Testis (tissue), 3 donors: Measurements from ENCODE around the gene DDX39B. TPM values are rescaled to one million over a fixed set of nuclear protein-coding genes. Genes with fewer than 3 reads are reported as not detected.

Experiments used
- DNase-seq: peaks from one replicate; pipeline ENCODE4 v3.0.0-alpha.2; 2019
- H3K27ac ChIP-seq, 2 donors: fragments of 200-600 bp; sonication (generic); one replicate each; pipeline ENCODE4 v1.5.1; 2019
- H3K27me3 ChIP-seq: fragments of 200-600 bp; sonication (generic); one replicate; pipeline ENCODE4 v1.5.1; 2019
- H3K36me3 ChIP-seq: fragments of 200-600 bp; sonication (generic); one replicate; pipeline ENCODE4 v1.5.1; 2017; ENCODE audit warnings: low read depth; ENCODE audit errors: missing control alignments
- H3K4me1 ChIP-seq: fragments of 200-600 bp; sonication (generic); one replicate; pipeline ENCODE4 v1.5.1; 2019
- H3K4me3 ChIP-seq, 2 donors: fragments of 200-600 bp; sonication (generic); one replicate each; pipeline ENCODE4 v1.5.1; 2017 to 2019
- H3K9me3 ChIP-seq: fragments of 200-600 bp; sonication (generic); one replicate; pipeline ENCODE4 v1.5.1; 2017
- CTCF ChIP-seq, 3 experiments: fragments of 450-650 bp in 2 of 3; fragments of 200-600 bp in 1 of 3; sonication (generic) in 1 of 3; IDR thresholded peaks; one replicate each; pipeline ENCODE4 v1.5.1; 2016 to 2019; ENCODE audit warnings: antibody characterized with exemption in 3 of 3, mild to moderate bottlenecking in 2 of 3, moderate library complexity in 1 of 3
- POLR2A ChIP-seq: fragments of 450-650 bp; IDR thresholded peaks from one replicate; pipeline ENCODE4 v1.6.1; 2017; ENCODE audit warnings: antibody characterized with exemption, mild to moderate bottlenecking, moderate library complexity
- WGBS, 2 donors: methylation state at CpG; one replicate each; pipeline ENCODE4 v1.1.5; 2018; 5-methylcytosine and 5-hydroxymethylcytosine counted together
- intact Hi-C: fragments of 100-400 bp; cut with DNase I; formaldehyde crosslinking; loops from one replicate; pipeline ENCODE4 v1.15.1; 2023; ENCODE audit warnings: low total_unique reads
- polyA plus RNA-seq: library from polyadenylated mRNA; stranded (reverse); fragments of 350-450 nt; fragmentation: Illumina TruSeq; extraction: RNeasy Lipid Tissue Mini Kit (QIAGEN cat#74804); gene quantifications from one replicate; pipeline ENCODE4 v1.2.3, GENCODE V29; 2014; ENCODE audit warnings: low read depth, low replicate concordance; ENCODE audit not compliant: insufficient read depth
- total RNA-seq, 2 donors: library from RNA; depleted of rRNA; stranded (reverse); fragments of >200 nt; gene quantifications; one replicate each; pipeline ENCODE4 v1.2.3, GENCODE V29; 2016

The DDX39B gene
- total and polyA plus RNA-seq, 3 donors from 2014 or later, result 250 to 360 (median 312) TPM

- no peak for DNase-seq
- no peaks in the 10 kb centered on the region for H3K36me3 ChIP-seq
- intact Hi-C loops, result no loop called here
- H3K9me3 ChIP-seq, result no peaks in the 10 kb centered on the region
- H3K4me3 ChIP-seq, result no peak overlapping the region
- no peaks in the 10 kb centered on the region for H3K4me1 ChIP-seq
- H3K27ac ChIP-seq, result no peak overlapping the region
- no peaks in the 10 kb centered on the region for H3K27me3 ChIP-seq
- no peak for TF ChIP-seq POLR2A
- no peak for TF ChIP-seq CTCF (IDR thresholded peaks at IDR 0.05)
Measured at GRCh38 chr6:31560697-31561058, 18.9 kb upstream of the DDX39B start.

GRCh38 chr6:31559958-31560696, 18.3 kb upstream of the DDX39B start:
- Histone ChIP-seq H3K4me3 (no peak overlapping the region), H3K9me3 (no peaks in the 10 kb centered on the region), H3K4me1 (no peaks in the 10 kb centered on the region), H3K27ac (no peak overlapping the region), H3K36me3 (no peaks in the 10 kb centered on the region), H3K27me3 (no peaks in the 10 kb centered on the region)
- intact Hi-C loops, result no loop called here
- DNase-seq, result no peak
- 68 to 69% methylated on average over 7 of the region's 7 CpGs for WGBS, 2 donors
- TF ChIP-seq CTCF (IDR thresholded peaks at IDR 0.05), result no peak
- TF ChIP-seq POLR2A, result no peak

- no peak overlapping the region for H3K4me3 ChIP-seq
- intact Hi-C loops, result no loop called here
- no peak for TF ChIP-seq POLR2A
- H3K27ac ChIP-seq, result no peak overlapping the region
- 77 to 84% methylated on average over 4 of the region's 4 CpGs for WGBS, 2 donors
- DNase-seq, result no peak
- H3K27me3 ChIP-seq, result no peaks in the 10 kb centered on the region
- H3K9me3 ChIP-seq, result no peaks in the 10 kb centered on the region
- H3K4me1 ChIP-seq, result no peaks in the 10 kb centered on the region
- no peaks in the 10 kb centered on the region for H3K36me3 ChIP-seq
Measured at GRCh38 chr6:31559606-31559957, 17.8 kb upstream of the DDX39B start.

- no peak overlapping the region for H3K4me3 ChIP-seq
- H3K4me1 ChIP-seq, result no peaks in the 10 kb centered on the region
- no peak for DNase-seq
- WGBS, 2 donors, result 81 to 91% methylated on average over 14 of the region's 14 CpGs
- no peak for TF ChIP-seq POLR2A
- TF ChIP-seq CTCF (IDR thresholded peaks at IDR 0.05), result no peak
- intact Hi-C loops, result no loop called here
- no peaks in the 10 kb centered on the region for H3K27me3 ChIP-seq
- no peak overlapping the region for H3K27ac ChIP-seq
- no peaks in the 10 kb centered on the region for H3K36me3 ChIP-seq
- no peaks in the 10 kb centered on the region for H3K9me3 ChIP-seq
Measured at GRCh38 chr6:31558631-31559500, 17.1 kb upstream of the DDX39B start.

GRCh38 chr6:31558318-31558625, 16.5 kb upstream of the DDX39B start:
- Histone ChIP-seq H3K4me1 (no peaks in the 10 kb centered on the region), H3K4me3 (no peak overlapping the region), H3K9me3 (no peaks in the 10 kb centered on the region), H3K27me3 (no peaks in the 10 kb centered on the region), H3K36me3 (no peaks in the 10 kb centered on the region), H3K27ac (no peak overlapping the region)
- intact Hi-C loops, result no loop called here
- no peak for DNase-seq
- no peak for TF ChIP-seq CTCF (IDR thresholded peaks at IDR 0.05)
- no peak for TF ChIP-seq POLR2A
- WGBS, 2 donors, result 89 to 100% methylated on average over 1 to 8 of the region's 8 CpGs
